Activated effector memory CD4-positive, alpha-beta T cell treated with Interleukin-2 at 50 U/mL for 16 hours (primary cell): ENCODE data around the gene SMCO2.
"Not testable (repeated sequence)": the region's sequence is repeated elsewhere in the genome, so short reads cannot be mapped to it uniquely, and the experiment has no call there.

ENCODE experiments used
- DNase-seq: peaks from one replicate; pipeline ENCODE4 v3.0.0-alpha.2; 2020

The SMCO2 gene

GRCh38 chr12:27530157-27530922 is 83.8 kb downstream of the SMCO2 start:
- no peak for DNase-seq

GRCh38 chr12:27531896-27532295 is 85.4 kb downstream of the SMCO2 start:
- no peak for DNase-seq

GRCh38 chr12:27534060-27534764 is 87.7 kb downstream of the SMCO2 start:
- DNase-seq = no peak

GRCh38 chr12:27534765-27535161 is 88.2 kb downstream of the SMCO2 start:
- DNase-seq = no peak

- no peak for DNase-seq
These were observed 88.8 kb downstream of the SMCO2 start for GRCh38 chr12:27535318-27535717.

GRCh38 chr12:27537855-27538675 is 91.5 kb downstream of the SMCO2 start:
- DNase-seq = no peak

GRCh38 chr12:27539191-27539631 is 92.7 kb downstream of the SMCO2 start:
- DNase-seq = no peak

GRCh38 chr12:27541031-27541719 is 94.6 kb downstream of the SMCO2 start:
- no peak for DNase-seq

GRCh38 chr12:27542628-27543027 is 96.1 kb downstream of the SMCO2 start:
- no peak for DNase-seq

GRCh38 chr12:27544858-27545257 is 98.3 kb downstream of the SMCO2 start:
- not testable (repeated sequence) for DNase-seq

- no peak for DNase-seq
These were observed 99.1 kb downstream of the SMCO2 start for GRCh38 chr12:27545665-27546064.

GRCh38 chr12:27547592-27547991 is 101.1 kb downstream of the SMCO2 start:
- DNase-seq = no peak

- DNase-seq = no peak
These were observed 102.0 kb downstream of the SMCO2 start for GRCh38 chr12:27548301-27549199.

- DNase-seq = no peak
These were observed 102.8 kb downstream of the SMCO2 start for GRCh38 chr12:27549236-27549800.

GRCh38 chr12:27549801-27550652 is 103.5 kb downstream of the SMCO2 start:
- DNase-seq = no peak

- DNase-seq = no peak
These were observed 104.1 kb downstream of the SMCO2 start for GRCh38 chr12:27550653-27550975.

- no peak for DNase-seq
These were observed 104.8 kb downstream of the SMCO2 start for GRCh38 chr12:27551172-27551840.
